NT2/D1 (cell line): Measurements from ENCODE around the gene TMEM114.

Experiments
- SUZ12 ChIP-seq: IDR thresholded peaks from 2 replicates; pipeline ENCODE4 v1.6.1; 2011; ENCODE audit not compliant: insufficient read length, insufficient read depth; ENCODE audit errors: extremely low read depth
- YY1 ChIP-seq: IDR thresholded peaks from 2 replicates; pipeline ENCODE4 v1.6.1; 2011; ENCODE audit not compliant: insufficient read length, insufficient read depth
- ZNF274 ChIP-seq: IDR thresholded peaks from 2 replicates; pipeline ENCODE4 v1.6.1; 2011; ENCODE audit warnings: mild to moderate bottlenecking, low read depth, low read length

- TF ChIP-seq ZNF274 (no peak), YY1 (no peak), SUZ12 (no peak)
These were observed 6.6 kb downstream of the TMEM114 start for GRCh38 chr16:8583732-8584131.
